GM21723 (cell line): ENCODE results near the gene ZNF697.
"Not testable (repeated sequence)": the region's sequence is repeated elsewhere in the genome, so short reads cannot be mapped to it uniquely, and the experiment has no call there.

Source experiments
- ATAC-seq: cut with Tn5 transposase; IDR thresholded peaks from one replicate; pipeline ENCODE4 v1.9.1; 2021; ENCODE audit warnings: mild to moderate bottlenecking, moderate library complexity; ENCODE audit not compliant: unreplicated experiment

ZNF697 gene

DNA sequence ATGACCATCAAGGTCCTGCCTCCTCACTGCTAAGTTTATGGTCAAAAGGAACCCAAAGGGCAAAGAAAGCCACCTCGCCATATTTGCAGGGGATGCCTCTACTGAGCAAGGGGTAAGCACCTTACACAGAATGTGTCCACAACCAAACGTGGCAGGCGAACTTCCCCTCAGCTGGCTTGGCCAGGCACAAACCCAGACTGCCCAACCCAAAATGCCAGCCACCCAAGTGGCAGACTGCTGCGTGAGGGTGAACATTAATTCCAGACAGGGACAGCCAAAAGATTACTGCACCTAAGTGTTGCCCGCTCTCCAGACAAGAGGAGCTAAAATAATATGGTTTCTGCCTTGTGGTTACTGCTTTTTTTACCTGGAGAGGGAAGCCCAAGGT lies 16.0 kb downstream of the ZNF697 start:
- no peak for ATAC-seq

DNA sequence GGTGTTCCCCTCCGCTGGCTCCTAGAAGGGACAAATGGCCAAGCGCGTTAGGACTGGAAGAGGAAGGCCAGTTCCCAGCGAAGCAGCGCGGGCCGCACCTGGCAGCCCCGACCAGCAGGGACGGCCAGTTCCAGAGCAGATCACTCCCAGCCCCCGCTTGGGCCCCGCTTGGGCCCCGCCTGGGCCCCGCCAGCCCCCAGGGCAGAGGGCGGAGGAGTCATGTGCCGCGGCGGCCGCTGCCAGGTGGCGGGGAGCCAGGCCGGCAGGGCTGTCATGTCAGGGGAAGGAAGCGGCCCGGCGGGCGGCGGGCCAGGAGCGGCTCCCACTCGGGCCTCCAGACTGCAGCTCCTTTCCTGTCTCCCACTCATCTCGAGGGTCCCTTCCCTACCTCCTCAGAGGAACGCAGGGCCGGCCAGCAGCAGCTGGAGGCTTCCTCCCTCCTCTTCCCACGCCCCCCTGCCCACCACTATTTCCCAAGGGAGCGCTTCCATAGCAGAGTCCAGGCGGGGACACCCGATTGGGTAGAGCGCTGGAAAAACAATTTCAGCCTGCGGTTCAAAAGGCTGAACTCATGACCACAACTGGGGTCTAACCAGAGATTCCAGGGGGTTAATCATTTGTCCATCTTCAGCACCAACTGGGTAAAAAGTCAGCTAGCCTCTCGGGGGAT lies 16.5 kb downstream of the ZNF697 start:
- no peak for ATAC-seq

DNA sequence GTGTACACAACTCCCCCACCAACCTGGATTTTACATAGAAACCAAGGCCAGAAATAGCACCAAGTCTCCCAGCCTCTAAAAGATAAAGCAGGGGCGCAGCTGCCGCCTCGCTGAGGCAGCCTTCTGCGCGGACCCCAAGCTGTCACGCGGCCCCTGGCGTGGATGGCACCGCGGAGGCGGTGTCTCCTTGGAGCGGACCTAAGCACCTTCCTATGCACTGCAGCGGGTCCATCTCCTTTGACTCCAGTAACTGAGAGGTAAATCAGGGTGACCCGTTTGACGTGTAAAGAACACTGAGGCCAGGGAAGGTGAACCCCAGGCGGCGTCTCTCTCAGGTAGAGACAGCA lies 17.0 kb downstream of the ZNF697 start:
- no peak for ATAC-seq

DNA sequence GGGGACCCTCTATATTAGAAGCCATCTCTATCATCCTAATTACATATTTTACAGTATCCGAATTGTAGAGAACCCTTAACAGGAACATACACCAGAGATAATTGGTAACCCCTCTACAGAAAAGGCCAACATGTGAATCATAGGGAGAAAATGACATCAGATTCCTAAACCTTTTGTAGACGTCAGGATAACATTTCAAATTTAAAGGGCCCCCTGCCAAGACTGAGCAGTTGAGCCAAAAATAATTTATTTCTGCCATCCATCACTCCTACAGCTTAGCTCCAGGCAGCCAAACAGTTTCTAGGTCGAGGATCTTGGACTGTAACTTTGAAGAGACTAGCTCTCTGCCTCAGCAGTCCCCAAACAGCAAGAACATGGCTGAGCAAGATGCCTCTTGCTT lies 21.2 kb downstream of the ZNF697 start:
- no peak for ATAC-seq

DNA sequence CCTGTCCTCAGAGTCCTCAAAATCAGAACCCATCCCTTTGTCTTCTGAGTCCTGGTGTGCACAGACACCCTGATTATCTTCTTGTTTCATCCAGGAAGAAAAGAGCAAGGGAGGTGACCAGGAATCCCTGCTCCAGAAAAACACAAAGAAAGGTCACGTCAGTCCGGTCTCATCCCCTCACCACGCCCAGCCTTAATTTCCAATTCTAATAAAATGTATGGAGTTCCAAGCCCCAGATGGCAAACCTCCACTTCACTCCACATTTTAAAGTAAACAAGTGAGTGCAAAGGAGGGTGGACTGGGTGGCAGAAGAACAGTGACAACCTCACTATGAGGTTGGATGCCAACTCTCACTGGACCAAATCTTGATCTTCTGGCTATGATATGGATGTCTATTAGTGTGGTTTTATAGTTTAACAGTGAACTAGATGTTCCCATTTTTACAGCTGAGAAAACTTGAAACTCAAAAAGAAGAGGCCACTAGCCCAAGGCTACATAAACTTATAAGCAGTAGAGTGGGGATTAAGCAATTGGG lies 22.0 kb downstream of the ZNF697 start:
- ATAC-seq = no peak

DNA sequence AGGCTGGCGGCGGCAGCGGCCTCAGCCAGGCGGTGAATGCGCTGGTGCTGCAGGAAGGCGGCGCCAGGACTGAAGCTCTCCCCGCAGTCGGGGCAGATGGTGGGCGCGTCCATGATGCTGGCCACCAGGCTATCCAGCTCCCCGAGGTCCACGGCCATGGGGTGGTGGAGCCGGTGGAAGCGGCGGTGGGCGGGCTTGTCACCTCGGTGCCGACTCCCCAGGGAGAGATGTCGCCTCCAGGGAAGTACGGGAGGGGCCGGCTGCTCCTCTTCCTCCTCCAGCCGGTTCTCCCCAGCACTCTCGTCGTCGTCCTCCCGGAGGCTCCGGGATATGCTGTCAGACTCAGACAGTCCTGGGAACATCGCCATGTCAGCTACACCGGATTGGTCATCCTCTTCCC lies 24.4 kb downstream of the ZNF697 start:
- no peak for ATAC-seq

DNA sequence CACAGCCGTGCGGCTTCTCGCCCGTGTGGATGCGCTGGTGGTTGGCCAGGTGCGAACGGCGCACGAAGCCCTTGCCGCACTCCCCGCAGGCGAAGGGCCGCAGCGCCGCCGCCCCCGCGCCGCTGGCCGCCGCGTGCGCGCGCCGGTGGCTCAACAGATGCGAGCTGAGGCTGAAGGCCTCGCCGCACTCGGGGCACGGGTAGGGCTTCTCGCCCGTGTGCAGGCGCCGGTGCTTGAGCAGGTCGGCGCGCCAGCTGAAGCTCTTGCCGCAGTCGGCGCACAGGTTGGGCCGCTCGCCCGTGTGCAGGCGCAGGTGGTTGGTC lies 24.9 kb downstream of the ZNF697 start:
- ATAC-seq = no peak

DNA sequence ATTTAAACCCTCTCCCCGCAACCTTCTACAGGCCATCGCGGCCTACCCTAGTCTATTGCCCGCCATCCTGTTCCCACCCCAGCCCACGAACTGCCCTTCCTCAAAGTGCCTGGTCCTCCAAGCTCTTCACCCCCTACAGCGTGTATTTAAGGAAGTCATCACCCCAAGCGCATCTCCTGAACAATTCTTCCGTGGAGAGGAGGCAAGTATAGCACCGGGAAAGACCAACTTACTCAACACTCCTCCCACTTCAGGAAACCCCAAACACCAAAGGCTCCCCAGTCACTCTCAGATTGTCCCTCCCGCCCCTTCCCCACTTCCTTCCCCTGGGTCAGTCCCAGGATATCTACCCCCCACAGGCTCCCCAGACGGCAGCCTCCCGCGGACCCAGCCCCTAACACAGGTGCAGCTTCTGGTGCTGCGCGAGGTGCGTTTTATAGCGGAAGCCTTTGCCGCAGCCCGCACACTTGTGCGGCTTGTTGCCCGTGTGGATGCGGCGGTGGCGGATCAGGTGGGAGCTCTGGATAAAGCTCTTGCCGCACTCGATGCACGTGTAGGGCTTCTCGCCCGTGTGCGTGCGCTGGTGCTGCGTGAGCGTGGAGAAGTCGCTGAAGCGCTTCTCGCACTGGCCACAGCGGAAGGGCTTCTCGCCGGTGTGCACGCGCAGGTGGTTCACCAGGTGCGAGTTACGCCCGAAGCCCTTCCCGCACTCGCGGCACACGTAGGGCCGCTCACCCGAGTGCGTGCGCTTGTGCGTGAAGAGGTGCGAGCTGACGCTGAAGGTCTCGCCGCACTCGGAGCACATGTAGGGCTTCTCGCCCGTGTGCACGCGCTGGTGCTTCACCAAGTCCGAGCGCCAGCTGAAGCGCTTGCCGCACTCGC lies 25.5 kb downstream of the ZNF697 start:
- no peak for ATAC-seq

DNA sequence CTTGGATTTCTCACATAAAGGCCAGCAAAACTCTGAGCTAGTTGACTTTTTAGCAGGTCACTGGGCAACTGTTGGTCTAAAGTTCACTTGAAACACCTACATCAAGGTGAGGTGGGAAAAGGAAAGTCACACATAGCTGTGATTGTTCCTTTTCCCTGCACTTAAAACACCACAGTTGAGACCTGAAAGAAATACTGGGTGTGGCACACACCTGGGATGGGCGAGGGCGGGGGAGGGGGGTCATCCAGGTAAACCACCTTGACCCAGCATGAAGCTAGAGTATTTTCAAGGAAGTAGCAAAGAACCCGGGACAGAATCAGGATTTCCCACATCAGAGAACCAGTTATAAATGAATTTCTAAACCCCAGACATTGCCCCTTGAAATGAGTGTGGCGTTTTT lies 26.4 kb downstream of the ZNF697 start:
- no peak for ATAC-seq

DNA sequence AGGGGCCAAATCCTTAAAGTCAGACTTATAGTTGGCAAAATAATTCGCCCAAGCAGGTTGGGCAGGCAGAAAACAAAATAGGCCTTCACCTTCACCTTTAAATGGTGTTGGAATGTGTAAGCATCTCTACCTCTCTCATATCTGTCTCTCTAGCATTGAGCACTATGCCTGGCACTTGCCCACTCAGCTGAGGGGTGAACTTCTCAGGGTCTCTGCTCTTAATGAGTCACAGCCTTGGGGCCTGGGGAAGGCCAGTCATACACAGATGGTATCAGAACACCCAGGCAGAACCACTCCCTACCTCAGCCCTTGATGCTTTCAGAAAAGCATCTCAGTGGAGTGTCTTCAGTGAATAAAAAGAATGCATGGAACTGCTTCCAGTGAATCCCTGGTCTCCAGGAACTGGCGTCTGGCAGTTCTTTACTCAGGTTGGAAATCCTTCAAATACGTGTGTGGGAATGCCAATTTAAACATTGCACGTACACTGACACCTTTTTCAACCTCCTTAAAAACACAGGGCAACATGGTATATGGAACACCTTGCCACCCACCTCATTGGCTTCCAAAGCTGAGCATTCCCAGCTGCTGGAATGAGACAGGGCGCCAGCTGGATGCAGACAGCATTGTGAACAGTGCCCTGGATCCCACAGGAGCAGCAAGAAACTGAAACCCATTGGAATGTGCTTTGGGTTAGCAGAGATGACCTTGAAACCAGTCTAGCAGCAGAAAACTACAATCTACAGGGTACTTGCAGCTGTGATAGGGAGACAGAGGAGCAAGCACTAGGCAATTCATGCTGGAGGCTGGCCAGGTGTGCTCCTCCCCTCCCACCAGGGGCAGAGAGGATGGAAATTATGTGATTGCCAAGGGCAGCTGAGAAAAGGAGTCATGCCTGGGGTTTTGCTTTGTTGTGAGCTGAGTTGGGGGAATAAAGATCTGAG lies 30.0 kb downstream of the ZNF697 start:
- ATAC-seq = no peak

DNA sequence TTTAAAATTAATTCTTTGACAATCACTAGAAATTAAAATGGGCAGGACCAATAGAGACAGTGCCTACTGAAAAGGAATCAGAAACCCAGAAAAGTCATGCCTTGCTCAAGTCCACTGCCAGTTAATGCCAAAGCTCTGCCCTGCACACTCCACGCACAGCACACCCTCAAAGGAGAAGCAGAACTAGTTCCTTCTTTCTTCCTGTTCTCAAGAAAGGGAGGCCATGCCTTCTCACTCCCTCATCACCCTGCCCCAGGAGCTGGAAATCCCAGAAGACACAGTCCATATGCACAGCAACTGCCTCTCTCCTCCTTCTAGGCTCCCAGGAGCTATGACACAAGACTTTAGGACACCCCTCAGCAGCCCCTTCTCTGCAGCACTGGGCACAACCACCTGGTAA lies 31.3 kb downstream of the ZNF697 start:
- not testable (repeated sequence) for ATAC-seq

DNA sequence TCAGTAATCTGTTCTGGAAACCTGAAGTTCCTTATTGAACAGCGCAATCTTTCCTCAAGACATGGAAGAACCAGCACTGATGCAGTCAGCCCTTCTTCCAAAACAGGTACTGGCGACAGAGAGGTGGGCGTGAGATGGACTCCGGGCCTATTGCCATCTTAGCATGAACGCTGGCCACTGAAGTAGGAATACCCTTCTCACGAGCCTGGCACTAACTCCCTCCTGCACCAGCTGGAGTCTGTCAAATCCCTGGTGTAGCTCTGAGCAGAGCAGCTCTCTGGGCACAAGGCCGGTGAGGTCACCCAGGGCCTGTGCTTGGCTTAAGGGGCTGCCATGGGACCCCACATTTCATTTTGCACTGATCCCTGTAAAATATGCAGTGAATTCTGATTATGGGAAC lies 33.0 kb downstream of the ZNF697 start:
- ATAC-seq = not testable (repeated sequence)

DNA sequence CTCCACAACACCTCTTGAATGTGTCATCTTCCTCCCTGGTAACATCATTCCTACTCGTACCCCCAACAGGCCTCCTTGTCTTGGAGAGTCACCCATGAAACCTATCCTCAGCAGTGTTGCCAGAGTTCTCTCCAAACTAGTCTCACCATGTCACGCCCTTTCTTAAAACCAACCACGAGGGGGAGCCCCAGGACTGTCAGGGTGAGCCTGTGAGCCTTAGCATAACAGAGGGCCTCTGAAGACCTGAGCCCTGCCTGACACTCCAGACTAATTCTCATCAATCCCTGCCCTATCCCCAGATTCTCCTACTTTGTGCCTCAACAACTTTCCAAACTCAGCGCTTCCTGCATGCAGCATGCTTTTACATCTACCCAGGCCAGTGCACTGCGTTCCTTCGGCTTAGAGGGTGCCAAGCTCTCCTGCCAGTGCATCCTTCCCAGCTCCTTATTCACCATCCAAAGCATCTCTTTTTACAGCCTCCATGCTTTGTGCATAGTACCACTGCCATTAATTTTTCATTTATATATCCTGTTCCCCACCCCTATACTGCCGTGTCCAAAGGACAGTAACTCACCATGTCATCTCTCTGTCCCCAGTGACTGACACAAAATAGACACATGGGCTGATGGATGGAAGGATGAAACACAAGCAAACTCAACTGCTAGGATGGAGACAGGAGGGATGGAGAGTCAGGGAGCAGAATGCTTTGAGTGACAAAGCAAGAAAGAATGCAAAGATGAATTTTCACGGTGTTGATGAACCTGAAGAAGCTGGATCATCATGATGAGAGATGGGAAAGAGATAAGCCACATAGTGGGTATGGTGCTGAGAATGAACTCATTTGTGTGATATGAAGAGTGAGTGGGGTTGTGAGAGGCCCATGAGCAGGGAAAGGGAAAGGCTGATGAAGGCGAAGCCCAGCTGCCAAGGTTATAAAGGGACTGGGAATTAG lies 34.0 kb downstream of the ZNF697 start:
- peak; percentile 85 for ATAC-seq

DNA sequence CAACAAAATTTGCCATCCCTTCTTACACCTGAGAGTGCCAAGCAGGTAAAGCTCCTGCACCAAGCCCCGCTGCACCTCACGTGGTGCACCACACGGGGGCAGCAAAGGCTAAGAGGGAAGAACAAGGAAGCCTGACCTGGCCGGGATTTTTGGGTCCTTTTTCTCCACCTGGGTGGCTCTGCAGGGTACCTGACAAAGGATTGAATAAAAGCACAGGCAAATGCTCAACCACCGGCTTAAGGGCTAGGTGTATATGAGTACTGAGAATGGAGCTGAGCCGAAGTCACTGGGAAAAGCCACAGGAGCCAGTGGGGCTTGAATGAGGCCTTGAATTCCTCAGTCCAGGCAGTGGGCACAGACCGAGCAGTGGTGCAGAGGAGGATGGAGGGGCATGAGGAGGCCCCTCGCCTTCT lies 36.4 kb downstream of the ZNF697 start:
- no peak for ATAC-seq

DNA sequence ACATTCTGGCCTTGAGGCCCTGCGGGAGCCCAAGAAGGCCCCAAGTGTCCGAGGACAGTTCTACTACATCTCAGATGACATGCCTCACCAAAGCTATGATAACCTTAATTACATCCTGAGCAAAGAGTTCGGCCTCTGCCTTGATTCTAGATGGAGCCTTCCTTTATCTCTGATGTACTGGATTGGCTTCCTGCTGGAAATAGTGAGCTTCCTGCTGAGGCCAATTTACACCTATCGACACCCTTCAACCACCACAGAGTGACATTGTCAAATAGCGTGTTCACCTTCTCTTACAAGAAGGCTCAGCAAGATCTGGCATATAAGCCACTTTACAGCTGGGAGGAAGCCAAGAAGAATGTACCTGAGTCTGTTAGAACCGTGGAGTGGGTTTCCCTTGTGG lies 39.2 kb downstream of the ZNF697 start:
- ATAC-seq = not testable (repeated sequence)

DNA sequence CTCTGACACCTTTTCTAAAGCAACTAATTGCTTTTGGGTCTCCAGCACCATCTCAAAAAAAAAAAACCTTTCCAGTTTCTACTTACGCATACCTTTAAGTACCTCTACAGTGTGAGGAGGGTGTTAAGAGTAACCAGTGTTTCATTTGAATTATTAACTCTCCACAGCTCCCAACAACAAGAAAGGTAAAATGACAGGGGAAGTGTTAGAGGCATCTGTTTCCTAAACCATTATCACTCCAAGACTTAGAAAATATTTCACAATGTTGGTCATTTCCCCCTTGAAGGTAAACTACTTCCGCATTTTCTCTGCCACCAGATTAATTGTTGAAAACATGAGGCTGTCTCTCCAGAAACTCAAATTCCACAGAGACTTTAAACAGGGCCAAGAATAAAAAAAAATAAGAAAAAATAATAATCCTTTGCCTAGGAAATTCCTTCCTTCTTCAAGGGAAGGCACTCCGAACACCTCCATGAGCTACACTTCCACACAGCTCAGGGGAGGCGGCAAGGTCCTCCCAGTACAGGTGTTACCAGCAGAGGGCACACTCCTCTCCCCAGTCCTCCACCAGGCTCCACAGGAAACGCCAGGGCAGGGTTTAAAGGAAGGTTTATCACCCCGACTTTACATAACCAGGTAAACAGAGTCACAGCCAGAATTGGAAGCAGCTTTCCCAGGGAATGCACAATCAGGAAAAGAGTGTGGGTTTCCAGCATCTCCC lies 40.8 kb downstream of the ZNF697 start:
- not testable (repeated sequence) for ATAC-seq

DNA sequence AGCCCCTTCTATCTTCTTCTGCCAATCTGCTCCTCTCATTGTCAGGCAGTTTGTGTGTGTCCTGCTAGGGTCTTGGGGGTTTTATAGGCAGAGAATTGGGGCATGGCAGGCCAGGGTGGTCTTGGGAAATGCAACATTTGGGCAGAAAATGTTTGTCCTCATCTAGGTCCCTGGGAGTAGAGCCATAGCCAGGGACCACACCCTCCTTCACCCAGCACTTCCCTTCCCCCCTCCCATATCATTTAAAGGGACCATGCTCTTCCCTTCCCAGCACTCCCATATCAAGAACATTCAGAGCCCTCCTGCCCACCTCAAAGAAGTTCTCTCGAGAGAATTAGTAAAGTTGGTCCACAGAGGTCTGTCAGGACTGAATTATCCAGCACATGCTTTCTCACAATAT lies 41.7 kb downstream of the ZNF697 start:
- ATAC-seq = no peak

DNA sequence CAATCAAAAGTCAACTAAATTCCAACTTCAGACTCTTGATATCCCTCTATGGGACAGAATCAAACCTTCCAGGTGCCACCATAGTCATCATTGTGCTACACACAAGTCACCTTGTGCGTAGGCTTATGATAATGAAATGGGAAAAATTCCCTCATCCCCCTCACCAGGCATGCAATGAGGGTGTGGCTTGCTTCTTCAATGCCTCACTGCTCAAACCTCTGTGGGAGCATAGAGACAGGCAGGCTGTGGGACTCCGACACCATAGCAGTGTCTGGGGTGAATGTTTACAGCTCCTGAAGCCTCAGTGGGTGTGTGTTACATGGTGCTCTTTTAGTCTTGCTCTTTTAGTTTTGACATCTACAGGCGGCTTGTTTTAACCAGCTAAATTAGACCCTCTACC lies 42.4 kb downstream of the ZNF697 start:
- ATAC-seq = no peak

DNA sequence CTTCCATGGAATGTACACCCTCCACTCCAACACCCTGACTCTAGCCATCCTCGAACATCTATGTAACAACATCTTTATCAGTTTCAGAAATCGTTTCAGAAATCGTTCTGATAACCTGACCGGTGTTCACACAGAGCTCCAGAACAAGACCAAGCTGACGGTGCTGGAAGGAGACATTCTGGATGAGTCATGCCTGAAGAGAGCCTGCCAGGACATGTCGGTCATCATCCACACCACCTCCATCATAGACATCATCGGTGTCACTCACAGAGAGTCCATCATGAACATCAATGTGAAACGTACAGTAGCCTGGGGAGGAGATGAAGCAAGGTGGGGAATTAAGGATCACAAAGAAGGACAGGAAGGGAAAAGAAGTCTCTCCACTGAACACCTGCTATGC lies 43.0 kb downstream of the ZNF697 start:
- ATAC-seq = not testable (repeated sequence)

DNA sequence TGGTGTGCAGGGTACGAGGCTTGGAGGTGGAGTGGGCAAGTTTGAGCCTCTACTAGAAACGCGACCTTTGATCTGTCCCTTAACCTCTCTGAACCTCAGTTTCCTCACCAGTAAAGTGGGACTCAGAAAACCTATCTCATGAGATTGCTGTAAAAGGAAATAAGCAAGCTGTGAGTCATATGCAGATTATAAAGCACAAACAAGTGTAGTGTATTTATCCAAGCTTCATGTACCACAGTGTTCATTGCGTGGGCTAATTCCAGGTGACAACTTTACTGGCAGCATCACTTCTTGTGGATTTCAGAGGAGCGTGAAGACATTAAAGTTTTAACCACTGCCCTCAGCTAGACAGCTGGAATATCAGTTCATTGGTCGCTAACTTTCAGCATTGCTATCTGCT lies 44.4 kb downstream of the ZNF697 start:
- ATAC-seq = no peak
